ENCODE measurements around the gene SMYD3.

Gene SMYD3

GRCh38 chr1:246067432-246068216, 439.5 kb downstream of the SMYD3 start:
- H3K27ac ChIP-seq (replicated peaks), result no peak overlapping the region
- DNase-seq (ENCODE audit: low read depth in 1 of 2, low spot score in 1 of 2), result no peak
- no peak overlapping the region for H3K4me3 ChIP-seq (replicated peaks; ENCODE audit: insufficient read depth, low read length)
- H3K27me3 ChIP-seq (ENCODE audit: insufficient read depth, poor library complexity, severe bottlenecking), result no peaks in the 10 kb centered on the region
- TF ChIP-seq POLR2AphosphoS5 (IDR thresholded peaks at IDR 0.05; ENCODE audit: low read depth) (no peak), GABPA (IDR thresholded peaks at IDR 0.05; ENCODE audit: low read depth) (no peak), REST (IDR thresholded peaks at IDR 0.05; ENCODE audit: insufficient replicate concordance, low read depth) (no peak), SPI1 (IDR thresholded peaks at IDR 0.05; ENCODE audit: borderline replicate concordance, low read depth) (no peak), CTCF (IDR thresholded peaks at IDR 0.05; ENCODE audit: insufficient read depth, low read length) (no peak)

GRCh38 chr1:246066573-246066972, 440.5 kb downstream of the SMYD3 start:
- Histone ChIP-seq H3K4me3 (replicated peaks; ENCODE audit: insufficient read depth, low read length) (no peak overlapping the region), H3K27me3 (ENCODE audit: insufficient read depth, poor library complexity, severe bottlenecking) (no peaks in the 10 kb centered on the region), H3K27ac (replicated peaks) (no peak overlapping the region)
- TF ChIP-seq SPI1 (IDR thresholded peaks at IDR 0.05; ENCODE audit: borderline replicate concordance, low read depth), result no peak
- no peak for TF ChIP-seq POLR2AphosphoS5 (IDR thresholded peaks at IDR 0.05; ENCODE audit: low read depth)
- TF ChIP-seq REST (IDR thresholded peaks at IDR 0.05; ENCODE audit: insufficient replicate concordance, low read depth), result no peak
- TF ChIP-seq CTCF (IDR thresholded peaks at IDR 0.05; ENCODE audit: insufficient read depth, low read length), result no peak
- no peak for TF ChIP-seq GABPA (IDR thresholded peaks at IDR 0.05; ENCODE audit: low read depth)
- no peak for DNase-seq (ENCODE audit: low read depth in 1 of 2, low spot score in 1 of 2)

GRCh38 chr1:246065592-246065991, 441.5 kb downstream of the SMYD3 start:
- TF ChIP-seq REST (IDR thresholded peaks at IDR 0.05; ENCODE audit: insufficient replicate concordance, low read depth) (no peak), POLR2AphosphoS5 (IDR thresholded peaks at IDR 0.05; ENCODE audit: low read depth) (no peak), SPI1 (IDR thresholded peaks at IDR 0.05; ENCODE audit: borderline replicate concordance, low read depth) (no peak), CTCF (IDR thresholded peaks at IDR 0.05; ENCODE audit: insufficient read depth, low read length) (no peak), GABPA (IDR thresholded peaks at IDR 0.05; ENCODE audit: low read depth) (no peak)
- H3K27ac ChIP-seq (replicated peaks), result no peak overlapping the region
- H3K27me3 ChIP-seq (ENCODE audit: insufficient read depth, poor library complexity, severe bottlenecking), result no peaks in the 10 kb centered on the region
- no peak for DNase-seq (ENCODE audit: low read depth in 1 of 2, low spot score in 1 of 2)
- H3K4me3 ChIP-seq (replicated peaks; ENCODE audit: insufficient read depth, low read length), result no peak overlapping the region
